Endothelial cell of umbilical vein (primary cell): ENCODE results near the gene DOCK4. TPM values are rescaled to one million over a fixed set of nuclear protein-coding genes. Genes with fewer than 3 reads are reported as not detected.
A peak's percentile ranks its signal among the peaks of the same experiment; 100 is the strongest.

Experiments used
- BruUV-seq: library from RNA; stranded (reverse); fragments of 400-500 nt; replicated peaks from 2 replicates; lab custom pipeline; 2021; lab: Mats Ljungman, UMichigan
- CTCF ChIA-PET: fragments of 300-600, 350-600 bp; sonication (Branson Sonifier 250); formaldehyde crosslinking; loops from one replicate; lab custom pipeline; 2021; ENCODE audit warnings: antibody characterized with exemption, inconsistent platforms; lab: Charles Lee
- POLR2A ChIA-PET: fragments of 300-600, 350-600 bp; sonication (Branson Sonifier 250); formaldehyde crosslinking; loops from one replicate; lab custom pipeline; 2021; ENCODE audit warnings: antibody characterized with exemption, inconsistent platforms; lab: Charles Lee
- DNase-seq: peaks from one replicate; pipeline ENCODE4 v3.0.0-alpha.2; 2011; ENCODE audit warnings: low read depth, low spot score
- FAIRE-seq: peaks from 2 replicates; lab custom pipeline; 2011; peaks lifted over from hg19 to GRCh38; lab: Jason Lieb, UNC
- H2AFZ ChIP-seq: 2 replicates; pipeline ENCODE4 v1.6.0; 2012; ENCODE audit warnings: low read depth, low read length, control low read depth, inconsistent platforms
- H3K27ac ChIP-seq: 2 replicates; pipeline ENCODE4 v1.5.1; 2011; ENCODE audit warnings: low read depth, mild to moderate bottlenecking, control low read depth, low read length, moderate library complexity; ENCODE audit not compliant: insufficient read depth
- H3K27me3 ChIP-seq, 2 experiments: 2 replicates each; pipeline versions ENCODE4 v1.6.0 to v1.6.1; 2011; ENCODE audit warnings: low read length in 2 of 2, mixed read lengths in 1 of 2; ENCODE audit not compliant: control insufficient read depth in 2 of 2, insufficient read depth in 2 of 2
- H3K36me3 ChIP-seq, 2 experiments: 2 replicates in 1 of 2; 3 replicates in 1 of 2; pipeline ENCODE4 v1.5.1; 2011; ENCODE audit warnings: low read length in 2 of 2, mild to moderate bottlenecking in 1 of 2, moderate library complexity in 1 of 2; ENCODE audit not compliant: control insufficient read depth in 2 of 2, insufficient read depth in 2 of 2; ENCODE audit errors: extremely low read depth in 1 of 2
- H3K4me1 ChIP-seq: 3 replicates; pipeline ENCODE4 v1.5.1; 2011; ENCODE audit warnings: mild to moderate bottlenecking, low read length; ENCODE audit not compliant: control insufficient read depth, insufficient read depth; ENCODE audit errors: extremely low read depth
- H3K4me2 ChIP-seq: 2 replicates; pipeline ENCODE4 v1.6.1; 2011; ENCODE audit warnings: low read length, control low read depth, mixed read lengths; ENCODE audit not compliant: insufficient read depth
- H3K4me3 ChIP-seq, 3 experiments: fragments of 200-600 bp in 1 of 3; sonication (generic), shearing (Covaris generic) in 1 of 3; replicated peaks in 1 of 3; 2 replicates each; pipeline ENCODE4 v1.5.1; 2011 to 2016; ENCODE audit warnings: control low read depth in 3 of 3, low read length in 3 of 3, mild to moderate bottlenecking in 2 of 3, inconsistent platforms in 1 of 3, low read depth in 1 of 3, moderate library complexity in 1 of 3; ENCODE audit not compliant: insufficient read depth in 1 of 3
- H3K79me2 ChIP-seq: 2 replicates; pipeline ENCODE4 v1.6.0; 2012; ENCODE audit warnings: low read length, inconsistent platforms; ENCODE audit not compliant: control insufficient read depth, insufficient read depth
- H3K9ac ChIP-seq: replicated peaks from 2 replicates; pipeline ENCODE3; 2011; ENCODE audit warnings: low read length, control low read depth; ENCODE audit not compliant: insufficient read depth; ENCODE audit errors: extremely low read depth
- H3K9me1 ChIP-seq: replicated peaks from 3 replicates; pipeline ENCODE4 v1.6.0; 2011; ENCODE audit warnings: mild to moderate bottlenecking, low read length; ENCODE audit not compliant: control insufficient read depth, insufficient read depth; ENCODE audit errors: extremely low read depth
- H3K9me3 ChIP-seq: replicated peaks from 2 replicates; pipeline ENCODE4 v1.5.1; 2012; ENCODE audit warnings: low read length, inconsistent platforms; ENCODE audit not compliant: control insufficient read depth, insufficient read depth
- H4K20me1 ChIP-seq: replicated peaks from 2 replicates; pipeline ENCODE3; 2011; ENCODE audit warnings: mild to moderate bottlenecking, low read length; ENCODE audit not compliant: control insufficient read depth, insufficient read depth; ENCODE audit errors: extremely low read depth
- EZH2 ChIP-seq: IDR thresholded peaks from 2 replicates; pipeline ENCODE4 v1.6.1; 2012; ENCODE audit warnings: borderline replicate concordance, low read depth, mild to moderate bottlenecking, moderate library complexity, low read length, inconsistent platforms; ENCODE audit not compliant: severe bottlenecking
- MYC ChIP-seq: IDR thresholded peaks from one replicate; pipeline ENCODE4 v1.6.1; 2011; ENCODE audit warnings: mild to moderate bottlenecking, low read depth, low read length
- POLR2A ChIP-seq: IDR thresholded peaks from 2 replicates; pipeline ENCODE4 v1.6.1; 2012; ENCODE audit warnings: low read depth, mild to moderate bottlenecking, control low read depth, low read length
- dilution Hi-C: fragments of 300-500 bp; cut with MboI; formaldehyde crosslinking; loops from one replicate; pipeline ENCODE4 v1.15.0; 2019; ENCODE audit warnings: low sequenced_read_pairs; ENCODE audit not compliant: extremely low pct_ligation_motif_present
- intact Hi-C: fragments of 100-400 bp; cut with micrococcal nuclease; formaldehyde crosslinking; loops from one replicate; pipeline ENCODE4 v1.10.0; 2022
- polyA plus RNA-seq, 4 experiments: library from polyadenylated mRNA; depleted of rRNA in 3 of 4; stranded (reverse) in 3 of 4; unstranded in 1 of 4; fragments of >200 nt; gene quantifications; 2 replicates each; pipeline versions ENCODE4 v1.2.1 to v1.2.3, GENCODE V29; 2011 to 2012; ENCODE audit warnings: missing spikeins in 1 of 4
- total RNA-seq: library from RNA; stranded (reverse); gene quantifications from 2 replicates; pipeline ENCODE4 v1.2.3, GENCODE V29; 2021

Gene DOCK4
- total and polyA plus RNA-seq, 2 donors (not counting 3 experiments of a cell fraction or from before 2014, with no cell fraction given) = 47.4 to 164 TPM

- TSS peak; percentile 73 for BruUV-seq
- Histone ChIP-seq H3K4me3 (peak overlapping the region; percentile 68 to 98 (median 93)), H2AFZ (no peak overlapping the region), H3K27ac (peak overlapping the region; percentile 83), H3K9me1 (peaks cover 2% of the 10 kb centered on the region), H4K20me1 (peaks cover 2% of the 10 kb centered on the region), H3K4me1 (peaks cover 40% of the 10 kb centered on the region), H3K79me2 (peaks cover 84% of the 10 kb centered on the region), H3K9ac (peak overlapping the region; percentile 96), H3K4me2 (peak overlapping the region; percentile 98), H3K27me3 (no peaks in the 10 kb centered on the region), H3K9me3 (no peaks in the 10 kb centered on the region), H3K36me3 (no peaks in the 10 kb centered on the region)
- CTCF ChIA-PET = interaction anchor here (0.7 to 3.9 kb wide), 8 partner anchors 13 to 125 kb away, joined by 3 to 12 read pairs (median 4); no protein-coding TSS in a partner anchor
- dilution Hi-C loops (no loop called here), intact Hi-C loops (loop anchor here (1.0 to 10.0 kb wide), 6 partner anchors 12 to 441 kb away; no protein-coding TSS in a partner anchor)
- no peak for FAIRE-seq
- peak; percentile 45 for DNase-seq
- no peak for TF ChIP-seq MYC
- peak; percentile 7 for TF ChIP-seq POLR2A
- POLR2A ChIA-PET = interaction anchor here (0.7 to 3.4 kb wide), 6 partner anchors 12 to 305 kb away, joined by 3 to 14 read pairs (median 4); partner anchors contain the start of gene IFRD1
Measured at GRCh38 chr7:112204499-112205342, 1.5 kb downstream of the DOCK4 start.

DNA sequence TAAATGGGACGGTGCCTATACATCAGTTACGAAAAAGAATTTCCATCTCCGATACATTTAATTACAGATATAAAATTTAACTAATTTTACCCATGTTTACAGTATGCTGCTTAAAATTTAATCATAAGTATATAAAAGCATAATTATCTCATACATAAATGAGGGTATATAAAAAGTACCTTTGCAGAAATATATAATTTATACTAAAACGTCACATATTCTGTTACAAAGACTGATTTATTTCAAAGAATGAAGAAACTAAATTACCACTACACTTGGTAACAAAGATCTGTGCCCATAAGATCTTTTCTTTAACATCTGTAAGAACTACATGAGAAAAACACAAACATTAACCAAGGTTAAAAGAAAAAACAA lies 2.8 kb downstream of the DOCK4 start:
- dilution Hi-C loops = no loop called here
- FAIRE-seq = no peak
- TF ChIP-seq EZH2 = no peak

More for the DNA sequence above, 2.8 kb downstream of the DOCK4 start:
- peak overlapping the region; percentile 98 for H3K4me2 ChIP-seq
- H2AFZ ChIP-seq = no peak overlapping the region
- H3K27ac ChIP-seq = peak overlapping the region; percentile 83
- H3K79me2 ChIP-seq = peaks cover 93% of the 10 kb centered on the region
- BruUV-seq = no TSS peak
- H3K27me3 ChIP-seq = no peaks in the 10 kb centered on the region
- H4K20me1 ChIP-seq = peaks cover 2% of the 10 kb centered on the region
- H3K4me3 ChIP-seq = peak overlapping the region; percentile 68 to 98 (median 93)
- peaks cover 2% of the 10 kb centered on the region for H3K9me1 ChIP-seq
- H3K36me3 ChIP-seq = no peaks in the 10 kb centered on the region
- CTCF ChIA-PET = interaction anchor here (1.0 to 3.9 kb wide), 5 partner anchors 11 to 124 kb away, joined by 3 to 12 read pairs (median 3); no protein-coding TSS in a partner anchor
- no peaks in the 10 kb centered on the region for H3K9me3 ChIP-seq
- peak overlapping the region; percentile 96 for H3K9ac ChIP-seq
- H3K4me1 ChIP-seq = peaks cover 53% of the 10 kb centered on the region
- intact Hi-C loops = loop anchor here (10.0 kb wide), 1 partner anchor 369 kb away; no protein-coding TSS in a partner anchor
- no peak for DNase-seq
- POLR2A ChIA-PET = interaction anchor here (1.0 to 1.5 kb wide), 2 partner anchors 41 to 71 kb away, joined by 3 to 6 read pairs; no protein-coding TSS in a partner anchor
